Uterus (tissue), 4 donors: ENCODE data around the gene CPLX1. TPM values are rescaled to one million over a fixed set of nuclear protein-coding genes. Genes with fewer than 3 reads are reported as not detected.

Experiments
- DNase-seq, 2 donors: peaks; one replicate each; pipeline ENCODE4 v3.0.0-alpha.2; 2019 to 2020
- H3K27ac ChIP-seq, 2 donors: fragments of 200-600 bp; sonication (generic); 1 replicate in 1 of 2; 2 replicates in 1 of 2; pipeline ENCODE4 v1.5.1; 2016 to 2018
- H3K27me3 ChIP-seq, 2 donors: fragments of 200-600 bp; sonication (generic); one replicate each; pipeline ENCODE4 v1.5.1; 2018 to 2019; ENCODE audit warnings: control low read depth in 1 of 2
- H3K36me3 ChIP-seq, 2 donors: fragments of 200-600 bp; sonication (generic); one replicate each; pipeline ENCODE4 v1.5.1; 2019; ENCODE audit warnings: control low read depth in 1 of 2
- H3K4me1 ChIP-seq, 2 donors: fragments of 200-600 bp; sonication (generic); one replicate each; pipeline ENCODE4 v1.5.1; 2018 to 2019; ENCODE audit warnings: control low read depth in 1 of 2
- H3K4me3 ChIP-seq, 2 donors: fragments of 200-600 bp; sonication (generic); 1 replicate in 1 of 2; 2 replicates in 1 of 2; pipeline ENCODE4 v1.5.1; 2018 to 2019; ENCODE audit warnings: mild to moderate bottlenecking in 1 of 2
- H3K9me3 ChIP-seq, 2 donors: fragments of 200-600 bp; sonication (generic); one replicate each; pipeline ENCODE4 v1.5.1; 2019; ENCODE audit warnings: control low read depth in 1 of 2
- CTCF ChIP-seq, 4 experiments: fragments of 200-600 bp in 2 of 4; fragments of 450-650 bp in 2 of 4; sonication (generic) in 2 of 4; IDR thresholded peaks; one replicate each; pipeline ENCODE4 v1.5.1; 2016 to 2019; ENCODE audit warnings: antibody characterized with exemption in 4 of 4, mild to moderate bottlenecking in 2 of 4, moderate library complexity in 1 of 4
- POLR2A ChIP-seq, 2 donors: fragments of 450-650 bp; IDR thresholded peaks; one replicate each; pipeline ENCODE4 v1.6.1; 2016; ENCODE audit warnings: antibody characterized with exemption in 2 of 2, mild to moderate bottlenecking in 1 of 2, moderate library complexity in 1 of 2
- intact Hi-C: fragments of 100-400 bp; cut with DNase I; formaldehyde crosslinking; loops from one replicate; pipeline ENCODE4 v1.15.1; 2023; ENCODE audit warnings: low total_unique reads
- total RNA-seq, 4 donors: library from RNA; depleted of rRNA in 3 of 4; stranded (reverse); fragments of >200 nt in 3 of 4; gene quantifications; one replicate each; pipeline versions ENCODE4 v1.1.0 to v1.2.4, GENCODE V29; 2014 to 2023
- donor health status: DM: yes; HTN: yes; CAD: no.

Gene CPLX1
- total RNA-seq, 4 donors from 2014 or later: 0.14 to 15.1 (median 2.0) TPM

- no peak for DNase-seq
These were observed 6.6 kb upstream of the CPLX1 start for GRCh38 chr4:832536-832935.

GRCh38 chr4:832108-832507 is 6.2 kb upstream of the CPLX1 start:
- Histone ChIP-seq H3K27me3 (peaks cover 0 to 2% of the 10 kb centered on the region in 2 donors), H3K27ac (no peak overlapping the region), H3K4me3 (no peak overlapping the region), H3K9me3 (peaks cover 0 to 13% of the 10 kb centered on the region in 2 donors), H3K4me1 (no peaks in the 10 kb centered on the region), H3K36me3 (no peaks in the 10 kb centered on the region)
- intact Hi-C loops: no loop called here
- no peak for DNase-seq
- TF ChIP-seq CTCF (IDR thresholded peaks at IDR 0.05) (no peak), POLR2A (IDR thresholded peaks at IDR 0.05) (no peak)

More at GRCh38 chr4:832536-832935, 6.6 kb upstream of the CPLX1 start:
- H3K36me3 ChIP-seq: no peaks in the 10 kb centered on the region
- no peaks in the 10 kb centered on the region for H3K4me1 ChIP-seq
- no peaks in the 10 kb centered on the region for H3K27me3 ChIP-seq
- TF ChIP-seq CTCF (IDR thresholded peaks at IDR 0.05): no peak
- TF ChIP-seq POLR2A (IDR thresholded peaks at IDR 0.05): no peak
- no peak overlapping the region for H3K4me3 ChIP-seq
- no peak overlapping the region for H3K27ac ChIP-seq
- intact Hi-C loops: no loop called here
- peaks cover 0 to 17% of the 10 kb centered on the region in 2 donors for H3K9me3 ChIP-seq

- Histone ChIP-seq H3K9me3 (peaks cover 0 to 7% of the 10 kb centered on the region in 2 donors), H3K4me1 (peaks cover 0 to 6% of the 10 kb centered on the region in 2 donors), H3K36me3 (no peaks in the 10 kb centered on the region), H3K27me3 (peaks cover 5 to 8% of the 10 kb centered on the region in 2 donors), H3K4me3 (no peak overlapping the region), H3K27ac (no peak overlapping the region)
- no peak for DNase-seq
- TF ChIP-seq POLR2A (IDR thresholded peaks at IDR 0.05) (no peak), CTCF (IDR thresholded peaks at IDR 0.05) (no peak)
- intact Hi-C loops: no loop called here
These were observed 5.5 kb upstream of the CPLX1 start for GRCh38 chr4:831483-831805.

- Histone ChIP-seq H3K4me1 (peaks cover 0 to 7% of the 10 kb centered on the region in 2 donors), H3K9me3 (peaks cover 0 to 4% of the 10 kb centered on the region in 2 donors), H3K27me3 (peaks cover 5 to 8% of the 10 kb centered on the region in 2 donors), H3K27ac (no peak overlapping the region), H3K36me3 (no peaks in the 10 kb centered on the region), H3K4me3 (no peak overlapping the region)
- no peak for DNase-seq
- intact Hi-C loops: no loop called here
- TF ChIP-seq CTCF (IDR thresholded peaks at IDR 0.05): no peak
- TF ChIP-seq POLR2A (IDR thresholded peaks at IDR 0.05): no peak
These were observed 4.9 kb upstream of the CPLX1 start for GRCh38 chr4:830601-831482.
